HCT116 (cell line): ENCODE measurements around the gene SUFU. TPM values are rescaled to one million over a fixed set of nuclear protein-coding genes. Genes with fewer than 3 reads are reported as not detected.

Experiments used
- ATAC-seq: fragments of 200-7000 bp; cut with Tn5 transposase; 2 replicates; pipeline ENCODE4 v1.9.1; 2020; ENCODE audit warnings: mild to moderate bottlenecking, moderate library complexity
- BruUV-seq: library from RNA; stranded (reverse); fragments of 400-500 nt; replicated peaks from 2 replicates; lab custom pipeline; 2021; lab: Mats Ljungman, UMichigan
- CTCF ChIA-PET: fragments of 300-600 bp; sonication (Branson Sonifier 250); formaldehyde crosslinking; loops from one replicate; lab custom pipeline; 2021; ENCODE audit warnings: antibody characterized with exemption; lab: Charles Lee
- POLR2A ChIA-PET: fragments of 300-600, 350-600 bp; sonication (Branson Sonifier 250); formaldehyde crosslinking; loops from one replicate; lab custom pipeline; 2021; ENCODE audit warnings: antibody characterized with exemption; lab: Charles Lee
- RAD21 ChIA-PET, 2 experiments: fragments of 300-600 bp; sonication (Branson Sonifier 250); formaldehyde crosslinking; loops; one replicate each; lab custom pipeline; 2023; ENCODE audit warnings: low total read pairs in 2 of 2; ENCODE audit not compliant: uncharacterized antibody in 2 of 2, unreplicated experiment in 2 of 2, low non-redundant PET in 1 of 2; lab: Charles Lee
- DNase-seq: peaks from one replicate; pipeline ENCODE4 v3.0.0-alpha.2; 2010; ENCODE audit warnings: low read depth, low spot score
- H2AFZ ChIP-seq: fragments of 200-600 bp; shearing (Covaris generic), sonication (generic); 2 replicates; pipeline ENCODE4 v1.6.1; 2017; ENCODE audit warnings: low read depth, mixed run types, mixed read lengths, antibody characterized with exemption, low read length; ENCODE audit not compliant: poor library complexity, severe bottlenecking
- H3K27ac ChIP-seq: 2 replicates; pipeline ENCODE4 v1.5.1; 2012; ENCODE audit warnings: low read depth, low read length
- H3K27me3 ChIP-seq: fragments of 200-600 bp; sonication (generic); 2 replicates; pipeline ENCODE4 v1.6.1; 2016; ENCODE audit warnings: mixed run types, low read length, mixed read lengths; ENCODE audit not compliant: insufficient read depth
- H3K36me3 ChIP-seq, 2 experiments: fragments of 200-500 bp in 1 of 2; fragments of 200-600 bp in 1 of 2; sonication (Bioruptor generic) in 1 of 2; sonication (generic) in 1 of 2; 2 replicates each; pipeline versions ENCODE4 v1.5.1 to v1.6.1; 2014 to 2016; ENCODE audit warnings: low read length in 2 of 2, inconsistent platforms in 1 of 2, mixed read lengths in 1 of 2, mixed run types in 1 of 2; ENCODE audit not compliant: insufficient read depth in 2 of 2, control insufficient read depth in 1 of 2
- H3K4me1 ChIP-seq, 2 experiments: fragments of 200-600 bp in 1 of 2; sonication (generic) in 1 of 2; 2 replicates each; pipeline versions ENCODE4 v1.5.1 to v1.6.1; 2012 to 2017; ENCODE audit warnings: low read length in 2 of 2, inconsistent platforms in 1 of 2, mild to moderate bottlenecking in 1 of 2, mixed read lengths in 1 of 2, mixed run types in 1 of 2, moderate library complexity in 1 of 2; ENCODE audit not compliant: insufficient read depth in 2 of 2, control insufficient read depth in 1 of 2
- H3K4me2 ChIP-seq: fragments of 200-600 bp; sonication (generic); 2 replicates; pipeline ENCODE4 v1.6.1; 2017; ENCODE audit warnings: mixed run types, low read length, mixed read lengths
- H3K4me3 ChIP-seq, 2 experiments: fragments of 200-600 bp in 1 of 2; sonication (generic) in 1 of 2; replicated peaks in 1 of 2; 2 replicates each; pipeline ENCODE4 v1.5.1; 2011 to 2016; ENCODE audit warnings: low read length in 2 of 2, control low read depth in 1 of 2, low read depth in 1 of 2, mild to moderate bottlenecking in 1 of 2, mixed read lengths in 1 of 2, mixed run types in 1 of 2
- H3K79me2 ChIP-seq: fragments of 200-600 bp; sonication (generic); 2 replicates; pipeline ENCODE4 v1.6.1; 2017; ENCODE audit warnings: mild to moderate bottlenecking, mixed run types, low read length, moderate library complexity, mixed read lengths; ENCODE audit not compliant: insufficient read depth
- H3K9ac ChIP-seq: fragments of 200-600 bp; sonication (generic); 2 replicates; pipeline ENCODE4 v1.6.1; 2016; ENCODE audit warnings: low read length, mixed read lengths
- H3K9me2 ChIP-seq: fragments of 200-600 bp; sonication (generic), shearing (Covaris generic); 2 replicates; pipeline ENCODE4 v1.6.1; 2017; ENCODE audit warnings: mixed run types, mild to moderate bottlenecking, moderate library complexity; ENCODE audit not compliant: insufficient read depth
- H3K9me3 ChIP-seq, 2 experiments: fragments of 200-500 bp in 1 of 2; fragments of 200-600 bp in 1 of 2; sonication (Bioruptor generic) in 1 of 2; sonication (generic) in 1 of 2; 2 replicates each; pipeline ENCODE4 v1.6.1; 2014 to 2017; ENCODE audit warnings: low read length in 2 of 2, mixed read lengths in 2 of 2, inconsistent platforms in 1 of 2, low read depth in 1 of 2, mild to moderate bottlenecking in 1 of 2, mixed run types in 1 of 2, moderate library complexity in 1 of 2; ENCODE audit not compliant: control insufficient read depth in 1 of 2, insufficient read depth in 1 of 2
- H4K20me1 ChIP-seq: fragments of 200-600 bp; sonication (generic), shearing (Covaris generic); 2 replicates; pipeline ENCODE4 v1.6.1; 2017; ENCODE audit warnings: mixed run types, mild to moderate bottlenecking, moderate library complexity; ENCODE audit not compliant: insufficient read depth
- CBX3 ChIP-seq: IDR thresholded peaks from 2 replicates; pipeline ENCODE4 v1.6.1; 2012; ENCODE audit warnings: low read depth
- EGR1 ChIP-seq: IDR thresholded peaks from 2 replicates; pipeline ENCODE4 v1.6.1; 2012; ENCODE audit warnings: low read depth
- EZH2phosphoT487 ChIP-seq: fragments of 200-600 bp; IDR thresholded peaks from 2 replicates; pipeline ENCODE4 v1.6.1; 2018; ENCODE audit warnings: antibody characterized with exemption, borderline replicate concordance
- FOSL1 ChIP-seq: IDR thresholded peaks from 2 replicates; pipeline ENCODE4 v1.6.1; 2012; ENCODE audit warnings: low read depth
- POLR2A ChIP-seq: IDR thresholded peaks from 2 replicates; pipeline ENCODE4 v1.7.0; 2011; ENCODE audit warnings: borderline replicate concordance; ENCODE audit not compliant: insufficient read depth, insufficient read length; ENCODE audit errors: extremely low read depth
- SP1 ChIP-seq: IDR thresholded peaks from 2 replicates; pipeline ENCODE4 v1.6.1; 2012; ENCODE audit warnings: low read depth
- TCF7L2 ChIP-seq: IDR thresholded peaks from 2 replicates; pipeline ENCODE4 v1.7.0; 2011; ENCODE audit warnings: borderline replicate concordance, inconsistent platforms; ENCODE audit not compliant: insufficient read depth, insufficient read length; ENCODE audit errors: extremely low read depth
- YY1 ChIP-seq: IDR thresholded peaks from 2 replicates; pipeline ENCODE4 v1.6.1; 2011; ENCODE audit warnings: low read length, low read depth, moderate library complexity, mild to moderate bottlenecking; ENCODE audit not compliant: insufficient replicate concordance; ENCODE audit errors: extremely low read depth
- intact Hi-C: fragments of 100-400 bp; cut with micrococcal nuclease; formaldehyde crosslinking; loops from 2 replicates; pipeline ENCODE4 v1.10.0; 2022
- total RNA-seq: library from RNA; stranded (reverse); gene quantifications from one replicate; pipeline ENCODE4 v1.2.1, GENCODE V29; 2021; ENCODE audit not compliant: unreplicated experiment
- TF ChIP-seq, protein P1 (sequence below): IDR thresholded peaks from 2 replicates; pipeline ENCODE4 v1.6.1; 2012; ENCODE audit warnings: low read depth
- TF ChIP-seq, protein P2 (sequence below), 3 experiments: fragments of 200-600 bp in 1 of 3; sonication (generic) in 1 of 3; IDR thresholded peaks in 2 of 3; conservative IDR thresholded peaks in 1 of 3; 2 replicates each; pipeline ENCODE4 v1.5.1; 2012 to 2017; ENCODE audit warnings: low read depth in 2 of 3, low read length in 2 of 3, antibody characterized with exemption in 1 of 3, borderline replicate concordance in 1 of 3, control low read depth in 1 of 3, mild to moderate bottlenecking in 1 of 3, mixed read lengths in 1 of 3, mixed run types in 1 of 3, moderate library complexity in 1 of 3; ENCODE audit not compliant: insufficient read depth in 1 of 3
- TF ChIP-seq, protein P3 (sequence below): IDR thresholded peaks from 2 replicates; pipeline ENCODE4 v1.6.1; 2012
- TF ChIP-seq, protein P4 (sequence below): IDR thresholded peaks from 2 replicates; pipeline ENCODE4 v1.6.1; 2012

Gene SUFU
- total RNA-seq, 1 experiment from 2014 or later, result 18.8 TPM

- peak overlapping the region; percentile 4 for H3K4me2 ChIP-seq
- H3K9me2 ChIP-seq, result no peaks in the 10 kb centered on the region
- ATAC-seq (peak; percentile 94), DNase-seq (peak; percentile 57)
- no peak overlapping the region for H2AFZ ChIP-seq
- POLR2A ChIA-PET, result no interaction called here
- no TSS peak for BruUV-seq
- TF ChIP-seq, protein P1, sequence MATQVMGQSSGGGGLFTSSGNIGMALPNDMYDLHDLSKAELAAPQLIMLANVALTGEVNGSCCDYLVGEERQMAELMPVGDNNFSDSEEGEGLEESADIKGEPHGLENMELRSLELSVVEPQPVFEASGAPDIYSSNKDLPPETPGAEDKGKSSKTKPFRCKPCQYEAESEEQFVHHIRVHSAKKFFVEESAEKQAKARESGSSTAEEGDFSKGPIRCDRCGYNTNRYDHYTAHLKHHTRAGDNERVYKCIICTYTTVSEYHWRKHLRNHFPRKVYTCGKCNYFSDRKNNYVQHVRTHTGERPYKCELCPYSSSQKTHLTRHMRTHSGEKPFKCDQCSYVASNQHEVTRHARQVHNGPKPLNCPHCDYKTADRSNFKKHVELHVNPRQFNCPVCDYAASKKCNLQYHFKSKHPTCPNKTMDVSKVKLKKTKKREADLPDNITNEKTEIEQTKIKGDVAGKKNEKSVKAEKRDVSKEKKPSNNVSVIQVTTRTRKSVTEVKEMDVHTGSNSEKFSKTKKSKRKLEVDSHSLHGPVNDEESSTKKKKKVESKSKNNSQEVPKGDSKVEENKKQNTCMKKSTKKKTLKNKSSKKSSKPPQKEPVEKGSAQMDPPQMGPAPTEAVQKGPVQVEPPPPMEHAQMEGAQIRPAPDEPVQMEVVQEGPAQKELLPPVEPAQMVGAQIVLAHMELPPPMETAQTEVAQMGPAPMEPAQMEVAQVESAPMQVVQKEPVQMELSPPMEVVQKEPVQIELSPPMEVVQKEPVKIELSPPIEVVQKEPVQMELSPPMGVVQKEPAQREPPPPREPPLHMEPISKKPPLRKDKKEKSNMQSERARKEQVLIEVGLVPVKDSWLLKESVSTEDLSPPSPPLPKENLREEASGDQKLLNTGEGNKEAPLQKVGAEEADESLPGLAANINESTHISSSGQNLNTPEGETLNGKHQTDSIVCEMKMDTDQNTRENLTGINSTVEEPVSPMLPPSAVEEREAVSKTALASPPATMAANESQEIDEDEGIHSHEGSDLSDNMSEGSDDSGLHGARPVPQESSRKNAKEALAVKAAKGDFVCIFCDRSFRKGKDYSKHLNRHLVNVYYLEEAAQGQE, result no peak
- TF ChIP-seq, protein P2, sequence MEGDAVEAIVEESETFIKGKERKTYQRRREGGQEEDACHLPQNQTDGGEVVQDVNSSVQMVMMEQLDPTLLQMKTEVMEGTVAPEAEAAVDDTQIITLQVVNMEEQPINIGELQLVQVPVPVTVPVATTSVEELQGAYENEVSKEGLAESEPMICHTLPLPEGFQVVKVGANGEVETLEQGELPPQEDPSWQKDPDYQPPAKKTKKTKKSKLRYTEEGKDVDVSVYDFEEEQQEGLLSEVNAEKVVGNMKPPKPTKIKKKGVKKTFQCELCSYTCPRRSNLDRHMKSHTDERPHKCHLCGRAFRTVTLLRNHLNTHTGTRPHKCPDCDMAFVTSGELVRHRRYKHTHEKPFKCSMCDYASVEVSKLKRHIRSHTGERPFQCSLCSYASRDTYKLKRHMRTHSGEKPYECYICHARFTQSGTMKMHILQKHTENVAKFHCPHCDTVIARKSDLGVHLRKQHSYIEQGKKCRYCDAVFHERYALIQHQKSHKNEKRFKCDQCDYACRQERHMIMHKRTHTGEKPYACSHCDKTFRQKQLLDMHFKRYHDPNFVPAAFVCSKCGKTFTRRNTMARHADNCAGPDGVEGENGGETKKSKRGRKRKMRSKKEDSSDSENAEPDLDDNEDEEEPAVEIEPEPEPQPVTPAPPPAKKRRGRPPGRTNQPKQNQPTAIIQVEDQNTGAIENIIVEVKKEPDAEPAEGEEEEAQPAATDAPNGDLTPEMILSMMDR (IDR thresholded peaks at IDR 0.05 in 2 of 3, conservative IDR thresholded peaks at IDR 0.05 in 1 of 3; ENCODE audit: borderline replicate concordance in 1 of 3, insufficient read depth in 1 of 3, low read depth in 2 of 3, low read length in 2 of 3), result peak in 2 of 3 experiments; percentile 98 to 100; a peak in 4 of 6 replicates
- no peak for TF ChIP-seq EZH2phosphoT487
- no peak for TF ChIP-seq CBX3
- no peak for TF ChIP-seq EGR1
- no peak for TF ChIP-seq FOSL1
- TF ChIP-seq SP1, result no peak
- TF ChIP-seq, protein P3, sequence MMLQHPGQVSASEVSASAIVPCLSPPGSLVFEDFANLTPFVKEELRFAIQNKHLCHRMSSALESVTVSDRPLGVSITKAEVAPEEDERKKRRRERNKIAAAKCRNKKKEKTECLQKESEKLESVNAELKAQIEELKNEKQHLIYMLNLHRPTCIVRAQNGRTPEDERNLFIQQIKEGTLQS, result no peak
- no peak for TF ChIP-seq POLR2A
- TF ChIP-seq TCF7L2, result peak; percentile 69
- TF ChIP-seq, protein P4, sequence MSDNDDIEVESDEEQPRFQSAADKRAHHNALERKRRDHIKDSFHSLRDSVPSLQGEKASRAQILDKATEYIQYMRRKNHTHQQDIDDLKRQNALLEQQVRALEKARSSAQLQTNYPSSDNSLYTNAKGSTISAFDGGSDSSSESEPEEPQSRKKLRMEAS, result no peak
- TF ChIP-seq YY1, result peak; percentile 42
- H4K20me1 ChIP-seq, result no peaks in the 10 kb centered on the region
- no peaks in the 10 kb centered on the region for H3K27me3 ChIP-seq
- H3K27ac ChIP-seq, result peak overlapping the region; percentile 4; the same call in 1 of the 2 replicates
- RAD21 ChIA-PET, result no interaction called here
- CTCF ChIA-PET, result interaction anchor here (0.5 to 2.4 kb wide), 12 partner anchors 8 to 760 kb away, joined by 3 to 20 read pairs (median 4); partner anchors contain the start of gene ACTR1A
- no peaks in the 10 kb centered on the region for H3K9me3 ChIP-seq
- peaks cover 7 to 25% of the 10 kb centered on the region in 2 experiments; a peak in 3 of 4 replicates for H3K4me1 ChIP-seq
- intact Hi-C loops, result loop anchor here (5.0 kb wide), 1 partner anchor 94 kb away; the partner anchor contains the start of genes ACTR1A and SUFU
- no peaks in the 10 kb centered on the region for H3K79me2 ChIP-seq
- peak overlapping the region; percentile 19; the same call in 1 of the 2 replicates for H3K9ac ChIP-seq
- peaks cover 0 to 3% of the 10 kb centered on the region in 2 experiments; a peak in 1 of 4 replicates for H3K36me3 ChIP-seq
- no peak overlapping the region for H3K4me3 ChIP-seq
Measured at GRCh38 chr10:102596506-102596971, 92.8 kb downstream of the SUFU start.
